GM21526 (cell line): Measurements from ENCODE around the gene SF3B6.

Experiments
- ATAC-seq: cut with Tn5 transposase; IDR thresholded peaks from one replicate; pipeline ENCODE4 v1.9.1; 2021; ENCODE audit warnings: moderate library complexity; ENCODE audit not compliant: unreplicated experiment, low FRiP score

SF3B6 gene

GRCh38 chr2:24022324-24022974 is 53.7 kb downstream of the SF3B6 start:
- no peak for ATAC-seq

DNA sequence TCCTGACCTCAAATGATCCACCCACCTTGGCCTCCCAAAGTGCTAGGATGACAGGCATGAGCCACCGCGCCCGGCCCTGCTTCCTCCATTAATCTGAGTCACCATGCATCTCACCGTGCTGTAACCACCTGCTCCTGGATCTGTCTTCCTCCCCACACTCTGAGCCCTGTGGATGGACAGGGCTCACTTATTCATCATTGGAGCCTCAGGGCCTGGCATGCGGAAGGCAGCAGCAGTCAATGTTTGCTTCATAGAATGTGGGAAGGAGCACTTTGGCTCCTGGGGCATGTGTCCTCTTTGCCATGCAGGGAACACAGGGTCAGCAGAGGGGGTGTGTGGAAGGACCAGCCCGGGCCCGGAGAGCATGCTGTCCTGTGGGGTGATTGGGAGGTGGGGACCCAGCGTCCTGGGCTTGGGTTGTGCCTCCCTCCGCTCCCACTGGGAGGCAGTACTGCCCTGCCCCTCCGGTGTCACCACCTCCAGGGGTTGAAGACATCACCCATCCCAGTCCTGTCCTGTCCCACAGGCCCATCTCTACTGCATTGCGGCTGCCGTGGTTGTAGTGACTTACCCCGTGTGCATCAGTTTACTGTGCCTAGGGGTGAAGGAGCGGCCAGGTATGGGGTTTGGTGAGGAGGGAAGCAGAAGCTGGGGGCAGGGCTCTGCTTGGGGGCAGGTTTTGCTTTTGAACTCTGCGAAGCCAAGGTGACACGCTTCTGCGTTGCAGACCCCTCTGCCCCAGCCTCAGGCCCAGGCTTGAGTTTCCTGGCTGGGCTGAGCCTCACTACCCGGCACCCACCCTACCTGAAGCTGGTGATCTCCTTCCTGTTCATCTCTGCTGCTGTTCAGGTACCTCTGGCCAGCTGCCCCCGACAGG is 54.8 kb downstream of the SF3B6 start:
- ATAC-seq, result no peak

- no peak for ATAC-seq
Measured at GRCh38 chr2:24020244-24020643, 55.9 kb downstream of the SF3B6 start.

- ATAC-seq, result no peak
Measured at GRCh38 chr2:24019729-24020128, 56.4 kb downstream of the SF3B6 start.

- ATAC-seq, result no peak
Measured at GRCh38 chr2:24018241-24018640, 57.9 kb downstream of the SF3B6 start.

DNA sequence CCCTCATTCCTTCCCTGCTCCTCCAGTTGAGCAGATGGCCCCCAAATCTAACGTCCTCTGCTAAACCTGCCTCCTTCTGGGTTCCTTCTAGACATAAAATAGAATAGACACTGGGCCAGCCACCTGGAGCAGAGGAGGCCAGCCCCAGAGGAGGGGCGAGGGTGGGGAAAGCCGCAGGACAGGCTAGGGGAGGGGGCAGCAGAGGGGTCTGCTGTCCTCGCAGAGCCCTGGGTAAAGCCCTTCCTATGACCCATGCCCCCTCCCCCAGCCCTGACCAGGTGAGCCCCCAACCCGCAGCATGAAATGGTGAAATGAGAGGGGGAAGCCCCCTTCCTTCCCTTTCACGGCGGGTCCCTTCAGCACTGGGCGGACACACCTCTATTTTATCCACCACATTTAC is 58.4 kb downstream of the SF3B6 start:
- ATAC-seq, result no peak
